Measurements from ENCODE around the gene CLEC16A. TPM values are rescaled to one million over a fixed set of nuclear protein-coding genes. Genes with fewer than 3 reads are reported as not detected.
"Not testable (repeated sequence)": the region's sequence is repeated elsewhere in the genome, so short reads cannot be mapped to it uniquely, and the experiment has no call there.

CLEC16A gene
- total RNA-seq, 1 donor from 2014 or later = 34.6 TPM

- Histone ChIP-seq H3K9me3 (peaks cover 22% of the 10 kb centered on the region), H3K4me3 (no peak overlapping the region), H3K36me3 (no peaks in the 10 kb centered on the region), H3K27me3 (ENCODE audit: low read depth) (no peaks in the 10 kb centered on the region), H3K27ac (no peak overlapping the region), H3K4me1 (no peaks in the 10 kb centered on the region)
- DNase-seq (no peak), ATAC-seq (no peak)
- no peak for TF ChIP-seq CTCF (IDR thresholded peaks at IDR 0.05)
- intact Hi-C loops (cut with DNase I) = no loop called here
These were observed 271.7 kb downstream of the CLEC16A start for GRCh38 chr16:11215935-11216556.

DNA sequence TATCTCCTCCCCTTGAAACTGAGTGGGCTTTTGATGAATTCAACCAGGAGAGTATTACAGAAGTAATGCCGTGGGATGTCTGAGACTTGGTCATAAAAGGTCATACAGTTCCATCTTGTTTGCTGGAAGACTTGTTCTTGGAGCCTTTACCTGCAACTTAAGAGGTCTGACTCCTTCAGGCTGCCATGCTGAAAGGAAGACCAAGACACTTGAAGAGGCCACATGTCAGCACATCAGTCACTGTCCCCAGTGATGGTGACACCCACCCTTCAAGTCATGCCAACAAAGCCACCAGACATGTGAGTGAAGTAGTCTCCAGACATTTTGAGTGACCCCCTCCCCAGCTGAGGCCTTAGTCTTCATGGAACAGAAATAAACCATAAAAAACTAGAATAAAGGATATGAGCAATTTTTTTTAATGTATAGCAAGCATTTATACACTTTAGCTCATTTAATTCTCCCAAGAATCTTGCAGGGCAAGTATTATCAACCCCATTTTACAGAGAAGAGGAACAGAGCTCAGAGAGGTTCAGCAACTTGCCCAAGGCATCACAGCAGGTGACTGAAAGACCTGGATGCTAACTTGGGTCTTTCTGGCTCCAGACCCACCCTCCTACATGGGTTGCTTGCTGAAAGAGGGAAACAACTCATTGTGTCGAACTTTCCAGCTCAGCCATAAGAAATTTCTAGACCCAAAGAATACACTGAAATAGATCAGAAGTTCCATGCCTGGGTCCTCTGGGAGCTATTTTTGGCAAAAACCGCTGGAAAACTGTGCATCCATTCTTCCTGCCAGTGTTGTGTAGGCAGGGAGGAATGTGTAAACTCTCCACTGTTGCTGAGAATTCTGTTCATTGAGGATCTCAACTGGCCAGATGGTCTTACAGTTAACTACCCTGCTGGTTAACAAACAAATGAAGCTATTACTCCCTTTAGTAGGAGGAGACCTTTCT is 273.6 kb downstream of the CLEC16A start:
- Histone ChIP-seq H3K9me3 (peaks cover 22% of the 10 kb centered on the region), H3K27me3 (ENCODE audit: low read depth) (no peaks in the 10 kb centered on the region), H3K4me1 (no peaks in the 10 kb centered on the region), H3K4me3 (no peak overlapping the region), H3K36me3 (no peaks in the 10 kb centered on the region), H3K27ac (no peak overlapping the region)
- intact Hi-C loops (cut with DNase I) = no loop called here
- no peak for TF ChIP-seq CTCF (IDR thresholded peaks at IDR 0.05)
- ATAC-seq = no peak
- DNase-seq = no peak

- peak; percentile 48 for TF ChIP-seq CTCF (IDR thresholded peaks at IDR 0.05)
- Histone ChIP-seq H3K27ac (no peak overlapping the region), H3K36me3 (no peaks in the 10 kb centered on the region), H3K4me1 (peaks cover 5% of the 10 kb centered on the region), H3K9me3 (peaks cover 22% of the 10 kb centered on the region), H3K27me3 (ENCODE audit: low read depth) (no peaks in the 10 kb centered on the region), H3K4me3 (no peak overlapping the region)
- DNase-seq (no peak), ATAC-seq (no peak)
- intact Hi-C loops (cut with DNase I) = no loop called here
These were observed 274.2 kb downstream of the CLEC16A start for GRCh38 chr16:11218604-11218962.

DNA sequence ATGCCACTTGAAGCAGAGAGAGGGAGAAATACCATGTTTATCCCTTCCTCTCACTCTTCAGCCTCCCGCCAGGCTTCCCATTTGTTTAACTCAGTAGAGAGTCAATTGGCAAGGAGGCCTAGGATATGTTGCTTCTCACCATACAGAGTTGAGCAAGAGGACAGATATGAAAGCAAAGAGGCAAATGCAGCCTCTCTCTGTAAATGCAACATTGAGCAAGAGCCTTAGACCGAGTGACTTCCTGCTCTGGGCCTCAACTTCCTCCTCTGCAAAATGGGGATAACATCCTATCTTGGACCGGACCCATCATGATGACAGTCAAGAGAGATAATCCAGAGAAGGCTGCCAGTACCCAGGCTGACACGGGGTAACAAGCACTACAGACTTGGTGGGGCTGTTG is 274.8 kb downstream of the CLEC16A start:
- Histone ChIP-seq H3K4me1 (peaks cover 11% of the 10 kb centered on the region), H3K36me3 (no peaks in the 10 kb centered on the region), H3K27me3 (ENCODE audit: low read depth) (no peaks in the 10 kb centered on the region), H3K27ac (no peak overlapping the region), H3K4me3 (no peak overlapping the region), H3K9me3 (peaks cover 22% of the 10 kb centered on the region)
- no peak for TF ChIP-seq CTCF (IDR thresholded peaks at IDR 0.05)
- intact Hi-C loops (cut with DNase I) = no loop called here
- no peak for DNase-seq
- peak; percentile 51 to 63 for ATAC-seq

DNA sequence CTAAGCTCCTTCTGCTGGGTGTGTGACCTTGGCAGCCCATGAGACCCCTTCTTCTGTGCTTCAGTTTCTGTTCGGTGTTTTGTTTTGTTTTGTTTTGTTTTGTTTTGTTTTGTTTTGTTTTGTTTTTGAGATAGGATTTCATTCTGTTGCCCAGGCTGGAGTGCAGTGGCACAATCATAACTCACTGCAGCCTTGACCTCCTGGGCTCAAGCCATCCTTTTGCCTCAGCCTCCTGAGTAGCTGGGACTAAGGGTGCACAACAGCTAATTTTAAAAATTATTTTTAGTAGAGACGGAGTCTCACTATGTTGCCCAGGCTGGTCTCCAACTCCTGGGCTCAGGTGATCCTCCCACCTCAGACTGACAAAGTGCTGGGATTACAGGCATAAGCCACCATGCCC is 276.1 kb downstream of the CLEC16A start:
- Histone ChIP-seq H3K4me1 (peaks cover 23% of the 10 kb centered on the region), H3K9me3 (peaks cover 22% of the 10 kb centered on the region)
- intact Hi-C loops (cut with DNase I); H3K36me3 ChIP-seq; H3K4me3 ChIP-seq; ATAC-seq; H3K27me3 ChIP-seq (ENCODE audit: low read depth); H3K27ac ChIP-seq; DNase-seq: not testable (repeated sequence)

All from lower lobe of right lung (tissue), 2 donors.